OCI-LY3 (cell line): ENCODE measurements around the gene NRXN3.

Experiments
- H2AFZ ChIP-seq: fragments of 200-600, 300-600 bp; shearing (Covaris generic); 2 replicates; pipeline ENCODE4 v1.6.0; 2014; ENCODE audit warnings: antibody characterized with exemption, low read depth, low read length
- H3K27ac ChIP-seq: fragments of 200-600, 300-600 bp; sonication (generic); 2 replicates; pipeline ENCODE4 v1.5.1; 2014; ENCODE audit warnings: mild to moderate bottlenecking, low read length, moderate library complexity, mixed read lengths
- H3K27me3 ChIP-seq: fragments of 200-600, 300-600 bp; sonication (generic); 2 replicates; pipeline ENCODE4 v1.6.1; 2014; ENCODE audit warnings: low read depth, low read length, mixed read lengths
- H3K36me3 ChIP-seq: fragments of 200-600, 300-600 bp; sonication (generic); replicated peaks from 2 replicates; pipeline ENCODE3; 2014; ENCODE audit warnings: low read depth, low read length, mixed read lengths
- H3K4me1 ChIP-seq: fragments of 300-600, 200-600 bp; sonication (generic); 2 replicates; pipeline ENCODE4 v1.6.1; 2014; ENCODE audit warnings: low read length, mixed read lengths
- H3K4me2 ChIP-seq: fragments of 200-600, 300-600 bp; sonication (generic); 2 replicates; pipeline ENCODE4 v1.6.1; 2014; ENCODE audit warnings: low read length, mixed read lengths
- H3K4me3 ChIP-seq: fragments of 300-600, 200-600 bp; sonication (generic); 2 replicates; pipeline ENCODE4 v1.5.1; 2014; ENCODE audit warnings: antibody characterized with exemption, mild to moderate bottlenecking, low read length, moderate library complexity
- H3K79me2 ChIP-seq: fragments of 300-600, 200-600 bp; shearing (Covaris generic); 2 replicates; pipeline ENCODE4 v1.6.1; 2014; ENCODE audit warnings: mild to moderate bottlenecking, low read length, mixed read lengths
- H3K9ac ChIP-seq: fragments of 300-600, 200-600 bp; shearing (Covaris generic); 2 replicates; pipeline ENCODE4 v1.6.0; 2014; ENCODE audit warnings: mild to moderate bottlenecking, low read length, moderate library complexity
- H3K9me3 ChIP-seq: fragments of 200-600, 300-600 bp; shearing (Covaris generic); 2 replicates; pipeline ENCODE4 v1.6.1; 2014; ENCODE audit warnings: low read length, mixed read lengths; ENCODE audit not compliant: insufficient read depth
- H4K20me1 ChIP-seq: fragments of 200-600, 300-600 bp; sonication (generic); 2 replicates; pipeline ENCODE4 v1.6.1; 2016; ENCODE audit warnings: low read length, mixed read lengths; ENCODE audit not compliant: insufficient read depth
- EZH2phosphoT487 ChIP-seq: fragments of 200-600 bp; shearing (Covaris generic); IDR thresholded peaks from 2 replicates; pipeline ENCODE4 v1.6.1; 2018; ENCODE audit warnings: antibody characterized with exemption, mixed run types, low read depth
- TF ChIP-seq, protein P1 (sequence below): fragments of 200-600, 300-600 bp; sonication (generic); IDR thresholded peaks from 2 replicates; pipeline ENCODE4 v1.5.1; 2014; ENCODE audit warnings: antibody characterized with exemption, low read length, low read depth

The NRXN3 gene

GRCh38 chr14:79730196-79730595 is 1560.0 kb downstream of the NRXN3 start:
- no peaks in the 10 kb centered on the region for H3K79me2 ChIP-seq
- no peak for TF ChIP-seq EZH2phosphoT487
- TF ChIP-seq, protein P1, sequence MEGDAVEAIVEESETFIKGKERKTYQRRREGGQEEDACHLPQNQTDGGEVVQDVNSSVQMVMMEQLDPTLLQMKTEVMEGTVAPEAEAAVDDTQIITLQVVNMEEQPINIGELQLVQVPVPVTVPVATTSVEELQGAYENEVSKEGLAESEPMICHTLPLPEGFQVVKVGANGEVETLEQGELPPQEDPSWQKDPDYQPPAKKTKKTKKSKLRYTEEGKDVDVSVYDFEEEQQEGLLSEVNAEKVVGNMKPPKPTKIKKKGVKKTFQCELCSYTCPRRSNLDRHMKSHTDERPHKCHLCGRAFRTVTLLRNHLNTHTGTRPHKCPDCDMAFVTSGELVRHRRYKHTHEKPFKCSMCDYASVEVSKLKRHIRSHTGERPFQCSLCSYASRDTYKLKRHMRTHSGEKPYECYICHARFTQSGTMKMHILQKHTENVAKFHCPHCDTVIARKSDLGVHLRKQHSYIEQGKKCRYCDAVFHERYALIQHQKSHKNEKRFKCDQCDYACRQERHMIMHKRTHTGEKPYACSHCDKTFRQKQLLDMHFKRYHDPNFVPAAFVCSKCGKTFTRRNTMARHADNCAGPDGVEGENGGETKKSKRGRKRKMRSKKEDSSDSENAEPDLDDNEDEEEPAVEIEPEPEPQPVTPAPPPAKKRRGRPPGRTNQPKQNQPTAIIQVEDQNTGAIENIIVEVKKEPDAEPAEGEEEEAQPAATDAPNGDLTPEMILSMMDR, result no peak
- H3K4me3 ChIP-seq, result no peak overlapping the region
- H2AFZ ChIP-seq, result no peak overlapping the region
- no peaks in the 10 kb centered on the region for H4K20me1 ChIP-seq
- H3K36me3 ChIP-seq, result no peaks in the 10 kb centered on the region
- no peaks in the 10 kb centered on the region for H3K4me1 ChIP-seq
- H3K4me2 ChIP-seq, result no peak overlapping the region
- H3K27me3 ChIP-seq, result no peaks in the 10 kb centered on the region
- H3K9me3 ChIP-seq, result no peaks in the 10 kb centered on the region
- H3K9ac ChIP-seq, result no peak overlapping the region
- no peak overlapping the region for H3K27ac ChIP-seq

DNA sequence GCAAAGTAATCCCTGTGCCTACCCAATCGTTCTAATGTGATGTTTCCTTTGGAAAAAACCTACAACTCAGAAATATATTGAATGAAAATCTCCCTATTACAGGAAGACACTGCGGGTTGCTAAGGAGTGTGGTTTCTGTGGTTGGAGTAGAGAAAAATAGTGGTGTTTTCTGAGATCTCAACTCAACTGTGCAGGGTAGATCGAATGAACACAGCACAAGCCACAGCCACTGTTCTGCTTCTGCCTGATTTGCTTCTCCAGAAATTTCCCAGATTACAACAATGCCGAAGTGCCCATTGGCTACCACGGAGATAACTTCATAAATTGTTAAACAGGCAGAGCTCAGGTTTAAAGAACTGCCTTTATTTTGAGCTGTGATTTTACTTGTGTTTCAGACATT is 1560.8 kb downstream of the NRXN3 start:
- H3K36me3 ChIP-seq, result no peaks in the 10 kb centered on the region
- H3K9ac ChIP-seq, result no peak overlapping the region
- no peak overlapping the region for H3K27ac ChIP-seq
- no peak overlapping the region for H3K4me3 ChIP-seq
- no peaks in the 10 kb centered on the region for H3K9me3 ChIP-seq
- H4K20me1 ChIP-seq, result no peaks in the 10 kb centered on the region
- H2AFZ ChIP-seq, result no peak overlapping the region
- H3K4me2 ChIP-seq, result no peak overlapping the region
- no peaks in the 10 kb centered on the region for H3K4me1 ChIP-seq
- TF ChIP-seq, protein P1, result no peak
- TF ChIP-seq EZH2phosphoT487, result no peak
- H3K27me3 ChIP-seq, result no peaks in the 10 kb centered on the region
- no peaks in the 10 kb centered on the region for H3K79me2 ChIP-seq

- H3K4me1 ChIP-seq, result no peaks in the 10 kb centered on the region
- TF ChIP-seq, protein P1, result no peak
- no peak for TF ChIP-seq EZH2phosphoT487
- H4K20me1 ChIP-seq, result no peaks in the 10 kb centered on the region
- no peaks in the 10 kb centered on the region for H3K36me3 ChIP-seq
- no peak overlapping the region for H3K4me3 ChIP-seq
- H3K9me3 ChIP-seq, result no peaks in the 10 kb centered on the region
- no peaks in the 10 kb centered on the region for H3K79me2 ChIP-seq
- no peak overlapping the region for H2AFZ ChIP-seq
- no peaks in the 10 kb centered on the region for H3K27me3 ChIP-seq
- H3K4me2 ChIP-seq, result no peak overlapping the region
- no peak overlapping the region for H3K9ac ChIP-seq
- no peak overlapping the region for H3K27ac ChIP-seq
These were observed 1562.9 kb downstream of the NRXN3 start for GRCh38 chr14:79732911-79733655.

GRCh38 chr14:79734151-79734550 is 1564.0 kb downstream of the NRXN3 start:
- Histone ChIP-seq H3K4me2 (no peak overlapping the region), H3K9me3 (no peaks in the 10 kb centered on the region), H3K4me3 (no peak overlapping the region), H2AFZ (no peak overlapping the region), H3K27ac (no peak overlapping the region), H3K4me1 (no peaks in the 10 kb centered on the region), H3K79me2 (no peaks in the 10 kb centered on the region), H3K9ac (no peak overlapping the region), H3K36me3 (no peaks in the 10 kb centered on the region), H3K27me3 (no peaks in the 10 kb centered on the region), H4K20me1 (no peaks in the 10 kb centered on the region)
- TF ChIP-seq EZH2phosphoT487, result no peak
- TF ChIP-seq, protein P1, result no peak
